Ishikawa (cell line): Measurements from ENCODE around the gene TMEM151A.

Experiments
- CEBPB ChIP-seq: IDR thresholded peaks from 2 replicates; pipeline ENCODE4 v1.6.1; 2012
- CREB1 ChIP-seq: IDR thresholded peaks from 2 replicates; pipeline ENCODE4 v1.6.1; 2012; ENCODE audit warnings: low read depth
- EGR1 ChIP-seq: IDR thresholded peaks from 2 replicates; pipeline ENCODE4 v1.6.1; 2012
- EP300 ChIP-seq: IDR thresholded peaks from 2 replicates; pipeline ENCODE4 v1.6.1; 2012; ENCODE audit warnings: borderline replicate concordance
- FOXM1 ChIP-seq: IDR thresholded peaks from 2 replicates; pipeline ENCODE4 v1.6.1; 2012; ENCODE audit warnings: low read depth, borderline replicate concordance
- MAX ChIP-seq: IDR thresholded peaks from 2 replicates; pipeline ENCODE4 v1.6.1; 2012
- NFIC ChIP-seq: IDR thresholded peaks from 2 replicates; pipeline ENCODE4 v1.6.1; 2012
- RAD21 ChIP-seq: IDR thresholded peaks from 2 replicates; pipeline ENCODE4 v1.6.1; 2012; ENCODE audit warnings: low read depth
- REST ChIP-seq: IDR thresholded peaks from 2 replicates; pipeline ENCODE4 v1.6.1; 2012; ENCODE audit warnings: low read depth, mild to moderate bottlenecking
- TAF1 ChIP-seq: IDR thresholded peaks from 2 replicates; pipeline ENCODE4 v1.6.1; 2012; ENCODE audit warnings: low read depth, mild to moderate bottlenecking
- TCF12 ChIP-seq: IDR thresholded peaks from 2 replicates; pipeline ENCODE4 v1.6.1; 2012; ENCODE audit warnings: low read depth
- TEAD4 ChIP-seq: IDR thresholded peaks from 2 replicates; pipeline ENCODE4 v1.6.1; 2012
- USF1 ChIP-seq: IDR thresholded peaks from 2 replicates; pipeline ENCODE4 v1.6.1; 2012
- YY1 ChIP-seq: IDR thresholded peaks from 2 replicates; pipeline ENCODE4 v1.6.1; 2012; ENCODE audit warnings: low read depth
- ZBTB7A ChIP-seq: IDR thresholded peaks from 2 replicates; pipeline ENCODE4 v1.6.1; 2012; ENCODE audit warnings: low read depth

Gene TMEM151A

GRCh38 chr11:66263231-66263630 is 28.5 kb upstream of the TMEM151A start:
- no peak for TF ChIP-seq REST
- no peak for TF ChIP-seq MAX
- TF ChIP-seq TCF12 = no peak
- no peak for TF ChIP-seq USF1
- no peak for TF ChIP-seq CREB1
- no peak for TF ChIP-seq RAD21
- no peak for TF ChIP-seq TAF1
- no peak for TF ChIP-seq EP300

GRCh38 chr11:66263785-66264184 is 27.9 kb upstream of the TMEM151A start:
- TF ChIP-seq CREB1 (no peak), FOXM1 (no peak), NFIC (no peak), ZBTB7A (no peak), TCF12 (no peak), REST (no peak), EP300 (no peak), EGR1 (no peak), USF1 (no peak), YY1 (no peak), TAF1 (no peak)

- TF ChIP-seq FOXM1 (no peak), CREB1 (no peak), EGR1 (no peak), TAF1 (no peak), EP300 (no peak), USF1 (no peak), MAX (no peak), TCF12 (no peak), TEAD4 (no peak), RAD21 (no peak), REST (no peak), ZBTB7A (no peak), YY1 (no peak), NFIC (no peak), CEBPB (no peak)
Measured at GRCh38 chr11:66264383-66264782, 27.3 kb upstream of the TMEM151A start.

- TF ChIP-seq NFIC (no peak), RAD21 (0 out of 2 replicates have a peak, but pooled peaks have one; percentile 7), MAX (no peak)
Measured at GRCh38 chr11:66264914-66265313, 26.8 kb upstream of the TMEM151A start.
